GM19328 (cell line): ENCODE data around the gene SKAP1.

ENCODE experiments used
- ATAC-seq: cut with Tn5 transposase; IDR thresholded peaks from one replicate; pipeline ENCODE4 v1.9.1; 2021; ENCODE audit warnings: mild to moderate bottlenecking, moderate library complexity; ENCODE audit not compliant: unreplicated experiment

The SKAP1 gene

GRCh38 chr17:48153691-48154358 lies 276.2 kb downstream of the SKAP1 start:
- no peak for ATAC-seq

DNA sequence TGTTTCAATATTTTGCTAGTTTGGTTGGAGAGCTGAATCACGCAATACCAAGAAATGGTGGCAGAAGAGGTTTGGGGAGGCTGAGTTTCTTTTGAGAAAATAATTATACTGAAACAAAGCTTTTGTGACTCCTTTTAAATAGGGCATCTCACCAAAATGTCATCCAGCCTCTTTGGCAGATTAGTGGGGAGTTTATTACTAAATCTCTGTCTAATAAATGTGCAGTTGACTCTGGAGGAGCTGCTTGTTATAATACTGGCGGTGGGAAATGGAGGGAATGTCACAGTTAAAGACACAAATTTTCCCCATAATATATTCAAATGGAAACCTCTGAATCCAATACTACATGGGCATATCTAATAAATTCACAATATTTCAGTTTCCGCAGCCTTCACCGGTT lies 277.7 kb downstream of the SKAP1 start:
- no peak for ATAC-seq

- ATAC-seq, result no peak
These were observed 278.8 kb downstream of the SKAP1 start for GRCh38 chr17:48151220-48151619.

- ATAC-seq, result no peak
These were observed 279.4 kb downstream of the SKAP1 start for GRCh38 chr17:48150597-48151001.

- no peak for ATAC-seq
These were observed 280.1 kb downstream of the SKAP1 start for GRCh38 chr17:48149787-48150463.

DNA sequence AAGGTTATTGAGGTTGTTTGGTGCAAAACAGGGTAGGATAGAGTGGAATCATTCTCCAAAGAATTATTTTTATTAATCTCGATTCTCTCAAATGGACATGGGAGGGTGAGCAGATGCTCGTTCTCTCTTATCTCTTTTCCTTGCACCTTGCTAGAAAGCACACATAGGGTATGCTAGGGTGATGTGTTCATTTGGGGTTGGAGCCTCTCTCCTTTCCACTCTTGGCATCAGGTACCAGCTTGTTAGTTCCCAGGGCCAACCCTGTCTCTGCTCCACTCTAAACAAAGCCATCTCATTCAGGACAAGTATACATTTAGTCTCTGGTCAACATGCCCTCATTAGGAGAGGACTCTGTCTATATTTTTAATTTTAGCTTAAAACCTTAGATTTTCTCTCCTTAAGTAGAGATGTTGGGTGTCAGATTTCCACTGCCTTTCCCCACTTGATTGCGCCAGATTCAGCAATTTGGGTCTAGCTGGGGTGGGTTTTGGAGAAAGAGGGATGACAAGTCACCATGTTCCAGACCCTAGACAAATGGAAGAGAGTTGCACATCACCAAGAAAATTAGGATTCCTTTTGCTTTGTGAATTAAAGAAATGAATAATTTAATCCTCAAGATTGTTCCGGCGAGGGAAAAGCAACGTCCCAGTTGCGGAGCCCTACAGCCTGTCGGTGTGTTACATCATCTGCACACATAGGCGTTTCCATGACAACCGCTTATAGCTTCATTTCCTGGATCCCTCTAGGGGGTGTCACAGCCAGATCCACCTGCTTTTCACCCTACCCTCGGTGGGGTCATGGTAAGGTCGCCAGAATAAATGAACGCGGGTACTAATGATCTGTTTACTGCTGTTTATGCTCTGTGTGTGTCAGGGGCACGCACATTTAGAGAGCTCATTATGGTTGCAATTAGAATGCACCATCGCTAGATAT lies 280.9 kb downstream of the SKAP1 start:
- no peak for ATAC-seq

DNA sequence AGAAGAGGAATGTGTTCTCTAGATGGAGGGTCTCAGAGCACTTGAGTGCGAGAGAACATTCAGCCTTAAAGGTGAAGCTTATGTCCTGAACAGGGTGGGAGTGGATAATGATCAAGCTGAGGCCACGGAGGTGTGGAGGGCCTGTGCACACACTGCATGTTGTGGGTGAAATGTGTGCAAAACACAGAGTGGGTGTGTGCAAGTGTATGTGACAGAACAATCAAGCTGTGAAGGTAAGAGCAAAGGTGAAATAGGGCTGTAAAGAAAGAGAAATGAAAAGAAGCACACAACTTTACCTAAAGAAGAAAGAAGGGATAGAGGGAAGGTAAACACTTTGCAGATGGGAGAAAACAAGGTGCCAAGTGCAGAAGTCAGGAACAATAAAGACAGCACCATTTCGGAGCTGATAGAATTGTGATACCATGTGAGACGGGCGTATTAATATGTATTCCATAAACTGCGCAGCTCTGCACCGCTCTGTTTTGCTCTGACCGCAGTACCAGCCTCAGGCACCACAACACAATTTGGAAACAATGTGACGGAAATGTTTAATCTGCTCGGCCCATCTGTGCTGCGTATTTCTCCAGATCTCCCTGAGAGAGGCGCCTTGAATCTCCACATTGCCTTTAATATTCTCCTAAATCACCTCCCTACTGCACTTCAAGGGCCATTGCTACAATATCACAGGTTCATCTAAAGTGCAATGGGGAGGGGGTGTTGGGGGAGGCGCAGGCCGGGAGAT lies 281.8 kb downstream of the SKAP1 start:
- ATAC-seq, result no peak

DNA sequence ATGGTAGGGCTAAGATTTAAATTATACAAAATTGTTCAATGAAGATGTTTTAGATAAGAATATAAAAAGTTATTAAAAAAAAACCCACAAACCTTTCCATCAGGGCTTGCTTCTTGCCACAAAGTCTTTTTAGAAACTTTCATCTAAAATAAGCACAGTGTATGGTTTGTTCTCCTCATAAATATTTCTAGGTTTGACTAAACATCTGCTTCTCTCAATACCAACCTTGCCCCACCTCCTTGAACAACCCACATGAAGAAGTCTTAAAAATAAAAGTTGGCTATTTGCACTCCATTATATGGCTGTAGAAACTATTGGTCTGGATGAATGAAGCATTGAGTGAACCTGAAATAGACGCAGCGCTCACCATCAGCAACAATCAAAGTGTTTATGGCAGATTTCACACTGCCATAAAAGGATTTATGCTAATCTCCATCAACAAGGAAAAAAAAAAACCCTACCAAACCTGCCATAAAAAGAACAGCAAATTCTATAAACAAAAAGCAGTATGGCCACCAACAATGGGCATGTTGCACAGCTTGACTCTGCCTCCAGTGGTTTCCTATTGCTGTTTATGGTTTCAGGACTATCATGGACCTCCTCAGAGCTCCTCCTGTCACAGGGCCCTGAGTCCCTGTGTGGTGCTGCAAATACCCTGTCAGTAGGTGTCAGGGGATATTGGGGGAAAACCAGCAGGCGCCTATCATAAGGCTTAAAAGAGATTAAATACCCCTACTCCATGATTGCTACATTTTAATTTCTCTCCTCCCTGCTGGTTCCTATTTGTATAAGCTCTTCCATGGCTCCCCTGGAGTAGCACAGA lies 284.8 kb downstream of the SKAP1 start:
- no peak for ATAC-seq

DNA sequence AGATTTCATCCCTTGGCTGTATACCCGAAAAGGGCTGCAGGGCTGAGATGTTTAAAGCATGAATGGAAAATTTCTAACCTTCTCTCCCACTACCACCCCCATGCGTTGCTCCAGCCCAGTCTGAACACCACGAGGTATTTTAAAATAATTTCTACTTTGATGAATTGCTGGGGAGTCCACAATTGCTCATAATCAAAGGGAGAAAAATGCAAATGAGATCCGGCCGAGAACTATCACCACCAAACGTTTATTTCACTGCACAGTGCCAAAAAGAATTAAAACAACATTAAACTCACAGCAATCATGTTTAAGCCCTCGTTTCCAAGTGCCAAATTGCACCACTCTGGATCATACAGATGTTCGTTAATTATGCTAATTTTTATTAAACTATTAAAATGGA lies 285.8 kb downstream of the SKAP1 start:
- no peak for ATAC-seq

GRCh38 chr17:48143629-48144028 lies 286.4 kb downstream of the SKAP1 start:
- ATAC-seq, result no peak

- ATAC-seq, result no peak
These were observed 290.1 kb downstream of the SKAP1 start for GRCh38 chr17:48139944-48140343.

DNA sequence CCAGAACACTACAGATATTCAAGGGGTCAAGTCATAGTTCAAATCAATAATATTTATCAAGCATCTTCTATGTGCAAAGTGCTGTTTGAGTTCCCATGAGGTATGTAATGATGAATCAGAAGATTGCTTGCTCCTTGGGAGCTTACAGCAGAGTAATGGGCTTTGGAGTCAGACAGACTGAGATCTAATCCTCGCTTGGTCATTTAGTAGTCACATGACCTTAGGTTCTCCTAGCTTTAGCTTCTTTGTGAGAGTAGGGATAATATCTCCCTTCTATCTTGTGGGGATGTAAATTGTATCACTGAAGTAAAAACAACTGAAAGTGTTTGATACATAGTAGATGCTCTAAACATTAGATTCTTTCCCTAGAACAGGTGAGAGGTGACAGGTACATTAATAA lies 292.4 kb downstream of the SKAP1 start:
- no peak for ATAC-seq

GRCh38 chr17:48134912-48135480 lies 295.0 kb downstream of the SKAP1 start:
- no peak for ATAC-seq

DNA sequence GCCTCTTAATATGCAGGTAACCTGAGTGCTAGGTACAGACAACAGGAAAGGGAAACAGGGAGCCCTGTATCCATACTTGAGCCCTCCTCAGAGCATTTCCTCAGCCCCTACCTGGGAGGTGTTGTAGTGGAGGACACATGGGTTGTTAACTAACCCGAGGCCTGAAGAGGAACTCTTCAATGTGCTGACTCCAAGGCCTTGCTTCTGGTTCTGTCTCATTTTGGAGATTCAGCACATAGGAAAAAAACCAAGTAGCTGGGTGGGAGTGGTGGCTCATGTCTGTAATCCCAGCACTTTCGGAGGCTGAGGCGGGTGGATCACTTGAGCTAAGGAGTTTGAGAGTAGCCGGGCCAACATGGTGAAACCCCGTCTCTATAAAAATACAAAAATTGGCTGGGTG lies 297.6 kb downstream of the SKAP1 start:
- ATAC-seq, result no peak

DNA sequence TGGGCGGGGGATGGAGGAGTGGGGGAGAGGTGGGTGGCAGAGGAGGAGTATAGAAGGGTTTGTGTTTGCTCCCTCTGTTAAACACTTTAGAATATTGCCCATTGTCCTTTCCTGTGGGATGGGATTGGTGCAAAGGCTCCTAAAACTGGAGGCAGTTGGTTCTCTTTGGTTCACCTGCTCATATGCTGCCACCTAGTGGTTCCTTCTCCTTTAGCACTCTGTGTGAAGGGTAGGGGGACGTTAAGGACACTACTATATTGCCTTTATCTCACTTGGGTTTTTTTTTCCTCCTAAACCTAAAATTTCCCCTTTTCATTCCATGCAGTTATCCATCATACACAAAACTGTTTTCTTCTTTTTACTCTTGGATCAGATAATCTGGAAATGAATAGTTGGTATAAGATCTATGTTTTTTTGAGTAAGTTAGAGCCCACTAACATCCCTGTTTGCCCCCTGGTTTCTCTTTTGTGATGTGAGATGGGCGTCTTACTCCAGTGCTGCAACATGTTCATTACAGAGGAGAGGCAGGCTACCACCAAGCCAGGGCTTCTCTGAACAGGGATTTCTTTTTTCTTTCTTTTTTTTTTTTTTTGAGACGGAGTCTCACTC lies 298.7 kb downstream of the SKAP1 start:
- ATAC-seq, result no peak

GRCh38 chr17:48129981-48130380 lies 300.0 kb downstream of the SKAP1 start:
- no peak for ATAC-seq

DNA sequence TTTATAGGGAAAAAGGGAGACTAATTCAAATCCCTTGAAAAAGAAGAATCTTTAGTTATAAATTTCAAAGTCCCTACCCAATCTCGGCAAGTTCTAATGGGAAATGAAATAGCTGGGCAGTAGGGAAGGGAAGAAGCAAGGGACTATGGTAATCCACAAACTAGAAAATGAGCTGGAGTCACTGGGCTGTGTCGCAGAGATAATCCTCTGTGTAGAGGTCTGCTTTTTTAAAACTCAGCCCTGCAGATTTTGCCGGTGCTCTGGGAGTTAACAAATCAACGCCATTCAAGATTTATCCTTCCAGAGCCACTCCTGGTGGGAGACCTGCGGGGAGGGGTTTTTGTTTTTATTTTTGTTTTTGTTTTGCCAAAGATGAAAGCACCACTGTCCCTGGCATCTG lies 301.6 kb downstream of the SKAP1 start:
- no peak for ATAC-seq

GRCh38 chr17:48127371-48128051 lies 302.5 kb downstream of the SKAP1 start:
- no peak for ATAC-seq

DNA sequence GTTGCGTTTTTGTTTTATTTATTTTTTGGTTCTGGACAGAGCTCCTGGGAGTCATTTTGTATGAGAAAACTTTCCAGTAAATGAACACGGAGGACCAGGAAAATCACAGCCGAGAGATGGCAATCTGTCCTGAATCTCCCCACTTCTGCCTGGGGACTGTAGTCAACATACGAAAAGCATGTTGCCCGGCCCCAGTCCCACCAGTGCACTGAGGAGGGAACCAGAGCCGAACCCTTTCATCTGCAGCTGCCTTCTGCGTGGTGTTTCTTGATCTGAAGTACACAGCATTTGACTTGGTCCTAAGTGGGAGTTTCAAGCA lies 303.5 kb downstream of the SKAP1 start:
- no peak for ATAC-seq
